ENCODE results near the gene CENPC.
"Not testable (repeated sequence)": the region's sequence is repeated elsewhere in the genome, so short reads cannot be mapped to it uniquely, and the experiment has no call there.

CENPC gene

GRCh38 chr4:67466751-67467150 lies 78.6 kb downstream of the CENPC start:
- no peak for DNase-seq (ENCODE audit: low read depth)

GRCh38 chr4:67465763-67466052 lies 79.6 kb downstream of the CENPC start:
- DNase-seq (ENCODE audit: low read depth): no peak

GRCh38 chr4:67465032-67465762 lies 80.1 kb downstream of the CENPC start:
- DNase-seq (ENCODE audit: low read depth): no peak

GRCh38 chr4:67460574-67460973 lies 84.7 kb downstream of the CENPC start:
- DNase-seq (ENCODE audit: low read depth): no peak

- no peak for DNase-seq (ENCODE audit: low read depth)
Measured at GRCh38 chr4:67459164-67459563, 86.1 kb downstream of the CENPC start.

- no peak for DNase-seq (ENCODE audit: low read depth)
Measured at GRCh38 chr4:67456577-67457196, 88.6 kb downstream of the CENPC start.

GRCh38 chr4:67452846-67453205 lies 92.5 kb downstream of the CENPC start:
- not testable (repeated sequence) for DNase-seq (ENCODE audit: low read depth)

GRCh38 chr4:67452100-67452845 lies 93.0 kb downstream of the CENPC start:
- DNase-seq (ENCODE audit: low read depth): no peak

- no peak for DNase-seq (ENCODE audit: low read depth)
Measured at GRCh38 chr4:67451464-67451863, 93.8 kb downstream of the CENPC start.

GRCh38 chr4:67448621-67449020 lies 96.7 kb downstream of the CENPC start:
- DNase-seq (ENCODE audit: low read depth): no peak

GRCh38 chr4:67447873-67448272 lies 97.4 kb downstream of the CENPC start:
- no peak for DNase-seq (ENCODE audit: low read depth)

- DNase-seq (ENCODE audit: low read depth): no peak
Measured at GRCh38 chr4:67446811-67447210, 98.5 kb downstream of the CENPC start.

GRCh38 chr4:67445881-67446280 lies 99.4 kb downstream of the CENPC start:
- DNase-seq (ENCODE audit: low read depth): not testable (repeated sequence)

GRCh38 chr4:67438975-67439374 lies 106.3 kb downstream of the CENPC start:
- DNase-seq (ENCODE audit: low read depth): no peak

- DNase-seq (ENCODE audit: low read depth): no peak
Measured at GRCh38 chr4:67437974-67438713, 107.2 kb downstream of the CENPC start.

- no peak for DNase-seq (ENCODE audit: low read depth)
Measured at GRCh38 chr4:67436742-67437141, 108.6 kb downstream of the CENPC start.

- no peak for DNase-seq (ENCODE audit: low read depth)
Measured at GRCh38 chr4:67430989-67431388, 114.3 kb downstream of the CENPC start.

GRCh38 chr4:67428819-67429218 lies 116.5 kb downstream of the CENPC start:
- DNase-seq (ENCODE audit: low read depth): no peak

Measured in activated T-helper 1 cell treated with Interleukin-2 at 50 U/mL for 16 hours (primary cell).